Astrocyte (in vitro differentiated cells and primary cell): Measurements from ENCODE around the gene LSM14A. TPM values are rescaled to one million over a fixed set of nuclear protein-coding genes. Genes with fewer than 3 reads are reported as not detected.

Experiments used
- DNase-seq: peaks from one replicate; pipeline ENCODE4 v3.0.0-alpha.2; 2010; ENCODE audit warnings: low read depth
- FAIRE-seq: peaks from 2 replicates; lab custom pipeline; 2011; peaks lifted over from hg19 to GRCh38; lab: Jason Lieb, UNC
- H2AFZ ChIP-seq: 2 replicates; pipeline ENCODE4 v1.6.0; 2012; ENCODE audit warnings: low read depth, low read length, inconsistent platforms
- H3K27ac ChIP-seq: 2 replicates; pipeline ENCODE4 v1.5.1; 2011; ENCODE audit warnings: low read depth, low read length, inconsistent platforms
- H3K27me3 ChIP-seq: 2 replicates; pipeline ENCODE4 v1.6.0; 2011; ENCODE audit warnings: low read length, inconsistent platforms; ENCODE audit not compliant: insufficient read depth
- H3K36me3 ChIP-seq: 2 replicates; pipeline ENCODE4 v1.5.1; 2011; ENCODE audit warnings: low read length, inconsistent platforms; ENCODE audit not compliant: insufficient read depth
- H3K4me1 ChIP-seq: 2 replicates; pipeline ENCODE4 v1.5.1; 2011; ENCODE audit warnings: low read length, inconsistent platforms; ENCODE audit not compliant: insufficient read depth
- H3K4me2 ChIP-seq: 2 replicates; pipeline ENCODE4 v1.6.0; 2012; ENCODE audit warnings: low read length, inconsistent platforms
- H3K4me3 ChIP-seq: 2 replicates; pipeline ENCODE4 v1.5.1; 2011; ENCODE audit warnings: low read depth, mild to moderate bottlenecking, low read length, inconsistent platforms; ENCODE audit not compliant: insufficient read depth
- H3K79me2 ChIP-seq: 2 replicates; pipeline ENCODE4 v1.6.0; 2012; ENCODE audit warnings: mild to moderate bottlenecking, low read length, inconsistent platforms; ENCODE audit not compliant: insufficient read depth
- H3K9ac ChIP-seq: 2 replicates; pipeline ENCODE4 v1.6.0; 2012; ENCODE audit warnings: mild to moderate bottlenecking, low read length, inconsistent platforms
- H3K9me3 ChIP-seq: 2 replicates; pipeline ENCODE4 v1.5.1; 2012; ENCODE audit warnings: low read depth, mild to moderate bottlenecking, low read length, inconsistent platforms; ENCODE audit not compliant: insufficient read depth
- H4K20me1 ChIP-seq: 2 replicates; pipeline ENCODE4 v1.6.0; 2012; ENCODE audit warnings: low read length, inconsistent platforms; ENCODE audit not compliant: insufficient read depth
- H3K27ac Mint-ChIP-seq: one replicate; pipeline ENCODE4 v1.8.0; 2021; ENCODE audit warnings: mild to moderate bottlenecking, mixed read lengths; ENCODE audit not compliant: unreplicated experiment
- H3K27me3 Mint-ChIP-seq: one replicate; pipeline ENCODE4 v1.8.0; 2021; ENCODE audit warnings: low read depth, mixed read lengths; ENCODE audit not compliant: unreplicated experiment
- H3K36me3 Mint-ChIP-seq: one replicate; pipeline ENCODE4 v1.8.0; 2021; ENCODE audit warnings: low read depth, mixed read lengths; ENCODE audit not compliant: unreplicated experiment
- H3K4me1 Mint-ChIP-seq: one replicate; pipeline ENCODE4 v1.8.0; 2021; ENCODE audit warnings: low read depth, mixed read lengths; ENCODE audit not compliant: unreplicated experiment
- H3K4me3 Mint-ChIP-seq: one replicate; pipeline ENCODE4 v1.8.0; 2021; ENCODE audit warnings: mild to moderate bottlenecking, moderate library complexity, mixed read lengths; ENCODE audit not compliant: unreplicated experiment
- H3K9me3 Mint-ChIP-seq: one replicate; pipeline ENCODE4 v1.8.0; 2021; ENCODE audit warnings: mild to moderate bottlenecking, mixed read lengths; ENCODE audit not compliant: unreplicated experiment
- EZH2 ChIP-seq: IDR thresholded peaks from 2 replicates; pipeline ENCODE4 v1.6.1; 2012; ENCODE audit warnings: mild to moderate bottlenecking, low read length, inconsistent platforms; ENCODE audit not compliant: insufficient read depth
- total RNA-seq: library from RNA; stranded (reverse); gene quantifications from 2 replicates; pipeline ENCODE4 v1.2.1, GENCODE V29; 2021
- TF ChIP-seq, protein P1 (sequence below): IDR thresholded peaks from 2 replicates; pipeline ENCODE4 v1.5.1; 2011; ENCODE audit warnings: low read depth, mild to moderate bottlenecking, inconsistent platforms, low read length, moderate library complexity; ENCODE audit not compliant: insufficient read depth

The LSM14A gene
- total RNA-seq, 1 donor from 2014 or later, result 88.4 TPM

DNA sequence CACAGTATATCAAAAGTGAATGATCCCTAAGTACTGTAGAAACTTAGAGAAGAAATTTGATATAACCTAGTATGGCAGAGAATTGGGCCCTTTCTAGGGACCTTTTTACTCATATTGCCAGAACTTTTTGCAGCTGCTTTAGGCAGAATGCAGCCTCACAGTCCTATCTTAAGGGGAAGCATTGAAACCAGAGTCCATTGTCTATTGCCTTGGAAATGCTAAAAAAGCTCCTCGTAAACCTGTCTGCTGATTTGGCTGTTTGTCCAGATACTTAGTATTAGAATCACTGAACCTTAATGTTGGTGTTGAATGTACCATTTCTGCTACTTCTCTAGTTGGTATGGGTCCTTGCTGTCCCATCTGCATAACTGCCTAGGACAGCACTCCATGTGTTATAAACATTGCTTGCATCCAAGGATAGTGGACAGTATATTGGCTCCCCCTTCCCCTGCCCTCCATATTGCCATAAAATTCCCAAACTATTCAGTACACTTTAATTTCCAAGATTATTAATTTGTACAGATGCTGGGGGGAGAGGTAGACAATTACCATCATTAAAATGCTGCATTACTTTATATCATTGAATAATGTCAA, 36.1 kb downstream of the LSM14A start:
- Histone ChIP-seq H3K36me3 (peaks cover 31% of the 10 kb centered on the region), H3K4me1 (no peaks in the 10 kb centered on the region), H3K27me3 (no peaks in the 10 kb centered on the region), H3K9ac (no peak overlapping the region), H2AFZ (no peak overlapping the region), H3K4me3 (no peak overlapping the region), H3K79me2 (peaks cover 13% of the 10 kb centered on the region), H3K27ac (no peak overlapping the region), H4K20me1 (peaks cover 55% of the 10 kb centered on the region), H3K9me3 (no peaks in the 10 kb centered on the region), H3K4me2 (no peak overlapping the region)
- TF ChIP-seq, protein P1, sequence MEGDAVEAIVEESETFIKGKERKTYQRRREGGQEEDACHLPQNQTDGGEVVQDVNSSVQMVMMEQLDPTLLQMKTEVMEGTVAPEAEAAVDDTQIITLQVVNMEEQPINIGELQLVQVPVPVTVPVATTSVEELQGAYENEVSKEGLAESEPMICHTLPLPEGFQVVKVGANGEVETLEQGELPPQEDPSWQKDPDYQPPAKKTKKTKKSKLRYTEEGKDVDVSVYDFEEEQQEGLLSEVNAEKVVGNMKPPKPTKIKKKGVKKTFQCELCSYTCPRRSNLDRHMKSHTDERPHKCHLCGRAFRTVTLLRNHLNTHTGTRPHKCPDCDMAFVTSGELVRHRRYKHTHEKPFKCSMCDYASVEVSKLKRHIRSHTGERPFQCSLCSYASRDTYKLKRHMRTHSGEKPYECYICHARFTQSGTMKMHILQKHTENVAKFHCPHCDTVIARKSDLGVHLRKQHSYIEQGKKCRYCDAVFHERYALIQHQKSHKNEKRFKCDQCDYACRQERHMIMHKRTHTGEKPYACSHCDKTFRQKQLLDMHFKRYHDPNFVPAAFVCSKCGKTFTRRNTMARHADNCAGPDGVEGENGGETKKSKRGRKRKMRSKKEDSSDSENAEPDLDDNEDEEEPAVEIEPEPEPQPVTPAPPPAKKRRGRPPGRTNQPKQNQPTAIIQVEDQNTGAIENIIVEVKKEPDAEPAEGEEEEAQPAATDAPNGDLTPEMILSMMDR, result no peak
- no peak for TF ChIP-seq EZH2
- Mint-ChIP-seq H3K4me3 (no peak overlapping the region), H3K27ac (no peak overlapping the region), H3K27me3 (no peaks in the 10 kb centered on the region), H3K9me3 (no peaks in the 10 kb centered on the region), H3K36me3 (peaks cover 11% of the 10 kb centered on the region), H3K4me1 (peaks cover 2% of the 10 kb centered on the region)
- FAIRE-seq (no peak), DNase-seq (no peak)

DNA sequence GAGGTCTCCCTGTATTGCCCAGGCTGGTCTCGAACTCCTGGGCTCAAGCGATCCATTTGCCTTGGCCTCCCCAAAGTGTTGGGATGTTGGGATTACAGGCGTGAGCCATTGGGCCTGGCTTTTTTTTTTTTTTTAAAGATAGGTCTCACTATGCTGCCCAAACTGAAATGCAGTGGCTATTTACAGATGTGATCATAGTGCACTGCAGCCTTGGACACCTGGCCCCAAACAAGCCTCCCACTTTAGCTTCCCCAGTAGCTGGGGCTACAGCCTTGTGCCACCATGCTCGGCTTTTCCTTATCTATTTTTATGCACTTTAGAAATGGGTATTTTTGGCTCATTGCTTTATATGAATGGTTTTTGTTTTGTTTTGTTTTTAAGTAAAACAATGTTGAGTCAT, 37.4 kb downstream of the LSM14A start:
- FAIRE-seq, result no peak
- DNase-seq, result no peak
- H3K9me3 Mint-ChIP-seq, result no peaks in the 10 kb centered on the region
- Histone ChIP-seq H3K36me3 (peaks cover 31% of the 10 kb centered on the region), H3K27ac (no peak overlapping the region), H3K9ac (no peak overlapping the region), H3K27me3 (no peaks in the 10 kb centered on the region), H2AFZ (no peak overlapping the region), H3K4me1 (no peaks in the 10 kb centered on the region), H4K20me1 (peaks cover 54% of the 10 kb centered on the region), H3K4me2 (no peak overlapping the region), H3K9me3 (no peaks in the 10 kb centered on the region), H3K79me2 (peaks cover 6% of the 10 kb centered on the region), H3K4me3 (no peak overlapping the region)
- peaks cover 11% of the 10 kb centered on the region for H3K36me3 Mint-ChIP-seq
- no peaks in the 10 kb centered on the region for H3K27me3 Mint-ChIP-seq
- no peak overlapping the region for H3K27ac Mint-ChIP-seq
- no peak overlapping the region for H3K4me3 Mint-ChIP-seq
- H3K4me1 Mint-ChIP-seq, result no peaks in the 10 kb centered on the region
- no peak for TF ChIP-seq EZH2
- TF ChIP-seq, protein P1, result no peak

DNA sequence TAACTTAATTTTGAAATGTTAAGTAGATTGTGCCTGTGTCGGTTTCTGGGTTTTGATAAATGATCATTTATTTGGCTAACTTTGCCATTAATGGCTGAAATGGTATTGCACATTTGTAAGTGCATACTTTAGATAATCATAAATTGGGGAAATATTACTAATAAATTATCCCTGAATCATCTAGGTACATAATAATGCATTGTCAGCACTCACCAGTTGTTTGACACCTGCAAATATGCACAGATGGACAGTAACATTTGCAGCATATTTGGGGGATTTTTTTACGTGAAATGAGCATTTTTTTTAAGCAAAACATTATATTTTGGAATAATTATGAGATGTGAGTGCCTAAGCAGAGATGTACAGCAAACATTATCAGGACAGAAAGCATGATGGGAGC, 41.0 kb downstream of the LSM14A start:
- H3K27ac ChIP-seq, result no peak overlapping the region
- no peaks in the 10 kb centered on the region for H3K27me3 Mint-ChIP-seq
- no peak overlapping the region for H3K4me2 ChIP-seq
- H3K9ac ChIP-seq, result no peak overlapping the region
- H2AFZ ChIP-seq, result no peak overlapping the region
- peaks cover 7% of the 10 kb centered on the region for H3K36me3 Mint-ChIP-seq
- H3K4me1 Mint-ChIP-seq, result peaks cover 5% of the 10 kb centered on the region
- H3K4me3 Mint-ChIP-seq, result no peak overlapping the region
- no peak for DNase-seq
- TF ChIP-seq, protein P1, result no peak
- no peak for TF ChIP-seq EZH2
- H3K4me3 ChIP-seq, result no peak overlapping the region
- no peaks in the 10 kb centered on the region for H3K9me3 ChIP-seq
- peaks cover 36% of the 10 kb centered on the region for H3K36me3 ChIP-seq
- H4K20me1 ChIP-seq, result peaks cover 64% of the 10 kb centered on the region
- H3K4me1 ChIP-seq, result peaks cover 6% of the 10 kb centered on the region
- peaks cover 6% of the 10 kb centered on the region for H3K79me2 ChIP-seq
- H3K27ac Mint-ChIP-seq, result no peak overlapping the region
- no peak for FAIRE-seq
- no peaks in the 10 kb centered on the region for H3K27me3 ChIP-seq
- no peaks in the 10 kb centered on the region for H3K9me3 Mint-ChIP-seq
